ENCODE data around the gene APPL2.

The APPL2 gene

DNA sequence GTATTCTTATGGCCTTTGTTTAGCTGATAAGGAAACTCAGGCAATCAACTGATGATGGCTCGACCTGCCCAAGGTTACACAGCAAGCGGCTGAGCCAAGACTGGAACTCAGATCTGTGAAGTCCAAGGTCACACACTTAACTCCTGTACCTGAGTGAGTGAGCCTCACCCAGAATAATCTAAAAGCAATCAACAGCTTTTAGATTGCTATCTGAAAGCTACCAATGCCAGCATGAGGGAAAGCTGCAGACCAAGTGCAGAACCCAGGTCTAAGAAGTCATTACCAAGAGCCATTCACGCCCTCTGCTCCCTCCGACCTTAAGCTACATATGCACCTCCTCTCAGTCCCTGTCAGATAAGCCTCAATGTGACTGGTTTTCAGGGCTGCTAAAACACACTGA, 12.1 kb downstream of the APPL2 start:
- no peak for FAIRE-seq

GRCh38 chr12:105223352-105223845, 12.6 kb downstream of the APPL2 start:
- FAIRE-seq (no peak), DNase-seq (ENCODE audit: insufficient read length, low spot score) (no peak)

More for the DNA sequence above, 12.1 kb downstream of the APPL2 start:
- DNase-seq (ENCODE audit: insufficient read length, low spot score), result no peak

DNA sequence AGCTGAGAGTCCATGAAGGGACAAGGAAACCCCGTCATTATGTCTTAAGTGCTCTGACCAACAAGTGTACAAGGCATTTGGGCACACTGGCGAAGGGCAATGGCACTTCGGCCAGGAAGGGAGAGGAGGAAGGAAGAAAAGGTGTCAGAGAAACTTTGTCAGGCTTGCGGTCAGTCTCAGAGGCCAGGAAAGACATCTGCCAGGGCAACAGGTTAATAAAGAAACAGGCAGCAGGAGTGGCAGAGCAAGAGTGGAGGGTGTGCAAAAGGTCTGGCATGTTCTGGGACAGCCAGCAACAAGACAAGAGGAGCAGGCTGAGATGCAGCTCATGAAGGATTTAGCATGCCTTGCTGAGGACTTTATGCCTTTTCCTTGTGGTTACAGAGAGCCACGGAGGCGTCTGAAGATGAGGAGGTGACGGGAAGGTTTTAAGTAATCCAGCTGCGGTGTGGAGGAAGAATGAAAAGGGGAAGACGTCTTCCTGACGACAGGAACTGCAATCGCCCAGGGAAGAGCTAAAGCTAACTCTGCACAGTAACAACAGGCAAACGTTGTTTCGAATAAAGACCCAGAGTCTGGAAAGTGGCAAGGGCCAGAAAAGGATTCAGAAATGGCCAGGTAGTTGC, 13.1 kb downstream of the APPL2 start:
- FAIRE-seq, result no peak
- no peak for DNase-seq (ENCODE audit: insufficient read length, low spot score)

DNA sequence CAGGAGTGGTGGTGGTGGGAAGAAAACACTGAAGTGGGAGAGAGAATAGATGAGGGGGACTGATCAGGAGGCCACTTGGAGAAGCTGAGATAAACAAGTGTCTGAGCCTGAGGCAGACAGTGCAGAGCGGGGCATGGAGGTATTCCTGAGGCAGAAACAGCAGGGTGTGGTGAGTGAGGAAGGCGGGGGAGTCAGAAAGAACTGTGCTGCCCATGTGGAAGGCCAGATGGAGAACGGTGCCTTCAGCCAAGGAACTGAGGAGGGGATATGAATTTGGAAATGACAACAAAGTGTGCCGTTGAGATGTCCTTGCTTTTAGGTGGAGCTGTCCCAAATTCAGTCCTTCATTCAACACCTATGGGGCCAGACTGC, 13.7 kb downstream of the APPL2 start:
- FAIRE-seq (no peak), DNase-seq (ENCODE audit: insufficient read length, low spot score) (no peak)

- no peak for FAIRE-seq
- no peak for DNase-seq (ENCODE audit: insufficient read length, low spot score)
These were observed 14.2 kb downstream of the APPL2 start for GRCh38 chr12:105221583-105222283.

GRCh38 chr12:105220929-105221290, 15.1 kb downstream of the APPL2 start:
- FAIRE-seq (no peak), DNase-seq (ENCODE audit: insufficient read length, low spot score) (no peak)

DNA sequence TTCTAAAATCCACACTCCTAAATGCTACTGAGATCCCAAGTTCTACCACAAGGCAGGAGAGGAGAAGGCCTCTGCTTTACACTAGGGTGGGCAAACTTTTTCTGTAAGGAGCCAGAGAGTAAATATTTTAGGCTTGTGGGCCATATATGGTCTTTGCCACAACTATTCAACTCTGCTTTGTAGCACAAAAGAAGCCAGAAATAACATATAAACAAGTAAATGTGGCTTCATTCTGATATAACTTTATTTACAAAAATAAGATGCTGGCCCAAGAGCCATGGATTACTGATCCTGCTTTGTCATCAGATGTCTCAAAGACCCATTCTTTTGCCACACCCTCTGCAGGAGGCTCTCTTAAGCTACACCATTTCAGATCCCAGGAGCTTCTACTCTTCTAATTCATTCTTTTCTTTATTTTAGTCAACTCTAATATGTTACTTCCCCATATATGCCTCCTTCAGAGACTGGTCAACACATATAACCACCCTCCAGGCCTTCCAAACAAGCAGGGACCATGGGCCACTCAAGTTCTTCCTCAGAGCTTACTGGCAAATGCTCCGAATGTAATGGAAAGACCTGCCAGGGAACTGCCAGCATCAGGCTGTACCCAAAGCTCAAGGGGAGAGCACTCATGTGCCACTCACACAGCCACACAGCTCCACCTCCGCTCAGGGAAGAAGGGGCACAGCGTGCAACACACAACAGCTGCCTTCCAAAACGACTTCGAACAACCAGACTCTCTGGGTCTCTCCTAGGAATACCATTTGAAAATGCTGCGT, 15.6 kb downstream of the APPL2 start:
- no peak for FAIRE-seq
- DNase-seq (ENCODE audit: insufficient read length, low spot score), result no peak

DNA sequence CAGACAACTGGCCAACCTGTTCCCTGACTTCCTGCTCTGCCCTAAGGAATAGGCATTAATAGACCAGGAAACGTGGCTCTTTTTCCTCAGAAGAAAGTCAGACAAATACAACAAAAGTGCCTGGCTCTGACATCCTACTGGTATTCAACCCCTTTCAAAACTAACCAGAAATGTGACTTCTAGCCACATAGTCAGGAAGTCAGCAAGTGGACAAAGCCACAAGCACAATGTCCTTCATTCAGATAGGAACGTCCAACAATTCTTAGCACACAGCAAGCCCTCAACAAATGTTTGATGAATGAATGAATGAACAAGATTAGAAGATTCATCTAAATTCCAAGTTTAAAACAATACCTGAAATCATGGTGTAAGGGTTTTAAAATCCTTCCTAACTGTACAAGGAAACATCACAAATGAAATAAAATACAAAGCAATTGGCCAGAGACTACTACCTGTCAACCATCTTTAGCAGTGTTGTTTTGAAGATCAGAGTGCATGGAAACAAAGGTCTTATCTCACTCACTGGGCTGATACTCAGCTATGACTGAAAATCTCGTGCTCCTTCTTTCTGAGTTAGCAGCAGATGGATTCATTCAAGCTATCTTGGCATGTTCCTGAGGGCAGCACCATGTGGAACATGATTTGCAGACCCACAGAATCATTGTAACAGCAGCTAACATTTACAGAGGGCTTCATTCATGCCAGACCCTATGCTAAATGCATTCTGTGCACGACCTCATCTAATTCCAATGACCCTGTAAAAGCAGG, 16.5 kb downstream of the APPL2 start:
- FAIRE-seq (no peak), DNase-seq (ENCODE audit: insufficient read length, low spot score) (no peak)

DNA sequence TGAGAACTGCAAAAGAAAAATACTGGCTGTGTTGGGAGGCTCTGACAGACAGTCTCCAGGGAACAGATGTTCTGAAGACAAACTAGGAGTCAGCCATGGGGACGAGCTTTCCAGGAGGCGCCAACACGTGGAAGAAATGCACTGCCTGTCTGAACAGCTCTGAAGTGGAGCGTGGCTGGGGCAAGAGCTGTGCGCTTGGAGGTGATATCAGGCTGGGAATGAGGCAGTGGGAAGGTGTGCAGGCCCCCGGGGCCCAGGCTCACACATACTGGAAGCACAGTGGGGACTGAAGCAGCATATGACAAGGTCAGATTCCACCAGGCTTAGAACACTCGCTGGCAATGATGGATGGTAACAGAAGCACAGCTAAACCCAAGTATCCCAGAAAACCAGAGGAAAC, 17.5 kb downstream of the APPL2 start:
- no peak for FAIRE-seq

GRCh38 chr12:105214670-105215375, 21.2 kb downstream of the APPL2 start:
- FAIRE-seq, result no peak
- DNase-seq (ENCODE audit: insufficient read length, low spot score), result no peak

More for the DNA sequence above, 17.5 kb downstream of the APPL2 start:
- DNase-seq (ENCODE audit: insufficient read length, low spot score), result no peak

DNA sequence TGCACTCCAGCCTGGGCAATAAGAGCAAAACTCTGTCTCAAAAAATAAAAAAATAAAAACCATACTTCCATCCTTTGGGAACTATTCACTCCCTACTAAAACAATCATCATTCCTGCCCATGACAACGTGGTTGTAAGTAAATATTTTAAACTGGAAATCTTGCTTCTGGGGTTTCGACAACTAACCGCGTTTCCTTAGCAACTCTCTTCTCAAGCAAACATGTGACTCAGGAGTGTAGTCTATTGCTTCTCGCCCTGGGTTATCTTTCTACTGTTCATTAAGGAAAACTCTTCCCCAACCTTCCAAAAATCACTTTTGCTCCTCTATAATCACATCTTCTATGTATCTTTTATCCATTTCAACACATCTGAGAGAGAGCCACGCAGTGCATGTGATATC, 21.8 kb downstream of the APPL2 start:
- no peak for FAIRE-seq
- DNase-seq (ENCODE audit: insufficient read length, low spot score), result no peak

DNA sequence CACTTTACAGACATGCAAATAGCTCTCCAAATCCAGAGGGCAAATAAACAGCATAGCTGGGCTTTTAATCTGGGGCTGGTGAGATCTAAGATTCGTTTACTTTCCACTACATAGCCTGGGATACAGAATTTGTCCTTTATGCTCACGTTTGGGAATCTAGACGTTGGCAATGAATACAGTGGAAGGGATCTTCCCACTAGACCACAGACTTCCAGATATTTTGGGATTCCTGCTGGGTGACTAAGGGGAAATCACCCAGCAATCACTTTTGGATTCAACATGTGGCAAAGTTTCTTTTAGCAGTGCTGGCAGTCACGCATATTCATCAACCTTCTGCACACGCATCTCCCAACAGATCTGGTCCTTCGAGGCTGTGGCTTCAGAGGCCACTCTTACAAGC, 23.5 kb downstream of the APPL2 start:
- no peak for FAIRE-seq
- no peak for DNase-seq (ENCODE audit: insufficient read length, low spot score)

- no peak for FAIRE-seq
- DNase-seq (ENCODE audit: insufficient read length, low spot score), result no peak
These were observed 26.9 kb downstream of the APPL2 start for GRCh38 chr12:105209091-105209490.

DNA sequence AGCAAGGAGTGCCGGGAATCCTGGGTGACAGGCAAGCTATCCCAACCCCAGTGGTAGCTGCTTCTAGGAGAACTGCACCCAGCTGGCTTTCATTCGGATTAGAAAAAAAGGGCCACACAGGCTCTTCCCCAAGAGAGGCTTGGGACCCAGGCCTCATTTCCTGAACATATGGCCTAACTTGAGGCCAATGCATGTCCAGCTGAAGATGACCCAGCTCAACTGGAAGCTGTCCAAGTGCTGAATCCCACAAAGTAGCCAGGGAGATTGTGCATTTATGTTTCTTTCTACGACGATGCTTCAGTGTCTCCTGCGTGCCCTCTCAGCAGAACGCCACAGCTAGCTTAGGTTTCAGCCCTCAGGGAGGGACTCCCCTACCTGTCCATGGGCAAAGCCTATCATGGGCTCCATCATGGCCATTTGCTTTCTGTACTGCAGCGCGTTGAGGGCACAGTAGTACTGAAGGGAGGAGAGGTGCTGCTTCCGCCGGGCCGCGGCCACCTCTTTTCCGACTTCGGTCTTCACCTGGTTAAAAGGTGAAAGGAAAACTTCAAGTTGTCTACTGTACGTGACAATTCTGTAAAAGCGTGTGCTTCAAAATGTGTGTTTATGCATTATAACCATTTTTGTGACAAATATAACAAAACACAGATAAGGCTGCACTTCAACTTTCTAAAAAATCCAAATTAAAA, 29.1 kb downstream of the APPL2 start:
- DNase-seq (ENCODE audit: insufficient read length, low spot score) (no peak), FAIRE-seq (no peak)

- DNase-seq (ENCODE audit: insufficient read length, low spot score) (no peak), FAIRE-seq (no peak)
These were observed 30.5 kb downstream of the APPL2 start for GRCh38 chr12:105205322-105206048.

GRCh38 chr12:105204916-105205315, 31.1 kb downstream of the APPL2 start:
- FAIRE-seq (no peak), DNase-seq (ENCODE audit: insufficient read length, low spot score) (no peak)

- FAIRE-seq (no peak), DNase-seq (ENCODE audit: insufficient read length, low spot score) (no peak)
These were observed 31.8 kb downstream of the APPL2 start for GRCh38 chr12:105204127-105204526.

- DNase-seq (ENCODE audit: insufficient read length, low spot score) (no peak), FAIRE-seq (no peak)
These were observed 33.8 kb downstream of the APPL2 start for GRCh38 chr12:105202202-105202601.

GRCh38 chr12:105201299-105201698, 34.7 kb downstream of the APPL2 start:
- no peak for DNase-seq (ENCODE audit: insufficient read length, low spot score)
- FAIRE-seq, result no peak

All from GM19239 (cell line).